NCI-H526 (cell line): Measurements from ENCODE around the gene AFF2.

Source experiments
- DNase-seq, 2 experiments: peaks; one replicate each; lab custom pipeline; 2025; lab: John Stamatoyannopoulos, UW

The AFF2 gene

GRCh38 chrX:148926371-148926770, 426.0 kb downstream of the AFF2 start:
- DNase-seq, result no peak

- no peak for DNase-seq
Measured at GRCh38 chrX:148928811-148929210, 428.4 kb downstream of the AFF2 start.

DNA sequence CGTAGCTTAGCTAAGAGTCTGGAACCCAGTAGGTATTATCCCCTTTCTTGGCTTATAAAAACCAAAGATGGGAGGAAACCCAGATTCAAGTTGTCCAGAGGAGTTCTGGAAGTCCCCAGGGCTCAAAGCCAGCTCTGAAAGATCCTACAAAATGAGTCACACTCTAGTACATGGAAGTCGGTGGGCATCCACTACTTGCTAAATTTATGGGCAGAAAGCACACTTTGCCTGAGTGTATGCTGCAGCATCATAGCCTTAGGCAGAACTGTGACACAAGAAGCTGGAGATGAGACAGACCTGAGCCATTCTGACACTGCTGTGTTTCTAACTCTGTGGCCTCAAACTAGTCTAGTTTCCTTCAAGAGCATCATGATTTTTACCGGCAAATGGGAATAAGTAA, 429.3 kb downstream of the AFF2 start:
- no peak for DNase-seq

DNA sequence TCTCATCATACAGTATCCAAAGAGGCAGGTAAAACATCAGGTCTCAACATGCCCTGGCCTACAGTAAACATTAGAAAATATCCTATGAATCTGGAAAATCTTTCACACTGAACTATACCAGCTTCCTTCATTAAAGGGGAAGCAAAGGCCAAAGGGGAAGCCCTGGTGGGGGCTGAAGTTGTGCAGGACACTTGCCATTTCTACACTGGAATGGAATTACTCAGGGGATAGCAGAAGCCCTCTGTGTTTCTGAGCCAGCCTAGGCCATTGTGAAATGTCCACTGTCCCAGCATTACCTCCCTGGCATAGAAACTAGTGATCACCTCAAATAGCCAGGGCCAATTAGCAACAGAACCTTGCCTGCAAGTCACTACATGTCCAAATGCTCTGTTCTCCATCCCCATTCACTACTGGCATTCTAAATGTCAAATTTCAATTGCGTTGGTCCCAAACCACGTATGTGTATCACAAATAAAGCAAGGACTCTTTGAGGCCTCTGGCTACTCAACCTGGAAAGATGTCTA, 429.9 kb downstream of the AFF2 start:
- DNase-seq, result no peak

- DNase-seq, result no peak
Measured at GRCh38 chrX:148933881-148934280, 433.5 kb downstream of the AFF2 start.

DNA sequence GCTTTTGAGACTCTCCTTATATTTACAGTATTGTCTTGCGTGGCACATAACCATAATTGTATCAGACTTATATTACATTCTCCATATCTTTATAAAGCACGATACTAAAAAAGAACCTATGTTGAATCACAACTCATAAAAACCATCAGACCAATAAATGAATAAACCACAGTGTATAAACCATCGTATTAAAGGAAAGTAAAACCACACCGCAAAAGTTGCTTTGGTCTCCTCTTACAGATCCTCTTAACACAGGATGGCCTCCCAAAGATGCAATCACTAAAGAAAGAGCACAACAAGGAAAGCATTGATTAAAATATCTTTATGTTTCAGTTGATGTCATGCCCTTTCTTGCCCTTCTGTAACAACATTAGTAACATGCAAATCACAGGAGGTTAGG, 437.9 kb downstream of the AFF2 start:
- peak; percentile 34 to 44 for DNase-seq

DNA sequence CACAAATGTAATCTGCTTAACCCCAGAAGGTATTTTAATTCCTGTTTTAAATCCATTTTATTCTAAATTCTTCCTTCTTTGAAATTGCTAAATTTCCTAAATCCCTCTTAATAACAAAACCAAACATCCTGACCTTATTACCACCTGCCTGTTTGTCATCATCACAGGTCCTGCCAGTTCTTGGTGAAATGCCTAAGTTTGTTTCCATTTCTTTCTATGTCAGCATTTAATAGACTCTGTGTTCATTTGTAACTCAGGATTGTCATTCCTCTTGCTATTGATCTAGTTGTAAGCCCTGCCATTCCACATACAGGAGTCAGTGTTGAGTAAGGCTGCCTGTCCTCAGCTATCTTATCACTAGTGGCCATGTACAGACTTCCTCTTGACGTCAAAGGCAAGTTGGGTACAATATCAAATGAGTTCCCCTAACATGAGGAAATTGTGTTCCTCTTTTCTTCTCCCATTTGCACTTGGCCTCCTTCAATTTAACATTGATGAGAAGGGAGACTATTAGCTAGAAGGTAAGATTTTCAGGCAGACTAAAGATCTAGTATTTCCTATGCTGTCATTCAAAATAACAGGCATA, 440.1 kb downstream of the AFF2 start:
- no peak for DNase-seq

GRCh38 chrX:148942754-148943153, 442.3 kb downstream of the AFF2 start:
- DNase-seq, result no peak

GRCh38 chrX:148947399-148947975, 447.1 kb downstream of the AFF2 start:
- no peak for DNase-seq

- DNase-seq, result no peak
Measured at GRCh38 chrX:148956352-148956751, 455.9 kb downstream of the AFF2 start.

GRCh38 chrX:148958901-148959300, 458.5 kb downstream of the AFF2 start:
- DNase-seq, result no peak

DNA sequence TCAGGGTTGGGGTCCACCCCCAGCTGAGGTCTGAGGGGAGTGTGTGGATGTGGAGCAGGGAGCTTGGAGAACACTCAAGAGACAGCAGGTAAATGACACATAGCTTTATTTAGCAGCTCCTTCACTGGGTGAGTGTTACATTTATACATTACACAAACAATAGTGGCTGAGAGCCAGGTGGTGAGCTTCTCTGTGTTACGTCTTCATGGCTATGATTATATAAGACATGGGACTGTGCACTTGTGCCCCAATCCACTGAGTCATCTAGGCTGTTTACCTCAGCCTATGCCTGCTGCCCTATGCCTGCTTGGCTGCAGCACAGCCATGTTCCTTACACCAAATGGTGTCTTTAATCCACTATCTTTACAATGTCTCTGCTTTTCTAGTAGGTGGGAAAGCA, 459.6 kb downstream of the AFF2 start:
- no peak for DNase-seq

DNA sequence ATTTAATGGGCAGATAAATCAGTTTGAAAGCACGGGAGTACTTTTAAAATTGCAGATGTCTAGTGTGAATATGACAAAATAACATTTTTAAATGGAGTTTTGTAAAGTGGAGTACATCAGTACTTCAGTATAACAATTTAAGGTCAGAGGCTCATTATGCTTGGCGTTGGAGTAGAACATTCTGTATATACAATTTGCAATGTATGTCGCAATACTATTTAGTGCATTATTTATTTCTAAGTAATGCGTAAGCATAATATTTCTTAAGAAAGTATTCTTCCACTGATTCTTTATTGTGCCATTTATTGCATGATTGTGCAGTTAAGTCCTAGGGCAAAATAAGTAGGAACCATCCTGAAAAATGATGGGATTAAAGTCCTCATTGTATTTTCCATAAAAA, 461.6 kb downstream of the AFF2 start:
- DNase-seq, result no peak

GRCh38 chrX:148976571-148977400, 476.4 kb downstream of the AFF2 start:
- no peak for DNase-seq

GRCh38 chrX:148979786-148980185, 479.4 kb downstream of the AFF2 start:
- DNase-seq, result no peak

- no peak for DNase-seq
Measured at GRCh38 chrX:148984238-148984637, 483.8 kb downstream of the AFF2 start.

- no peak for DNase-seq
Measured at GRCh38 chrX:148991502-148991901, 491.1 kb downstream of the AFF2 start.

GRCh38 chrX:148995661-148996060, 495.2 kb downstream of the AFF2 start:
- DNase-seq, result no peak

GRCh38 chrX:149002320-149002719, 501.9 kb downstream of the AFF2 start:
- DNase-seq, result no peak

- DNase-seq, result no peak
Measured at GRCh38 chrX:149003863-149004660, 503.6 kb downstream of the AFF2 start.

GRCh38 chrX:149004936-149005335, 504.5 kb downstream of the AFF2 start:
- peak in 1 of 2 experiments; percentile 2 for DNase-seq

- no peak for DNase-seq
Measured at GRCh38 chrX:149006235-149006634, 505.8 kb downstream of the AFF2 start.
